Neural crest cell (in vitro differentiated cells): ENCODE data around the gene PEX5L. TPM values are rescaled to one million over a fixed set of nuclear protein-coding genes. Genes with fewer than 3 reads are reported as not detected.
A peak's percentile ranks its signal among the peaks of the same experiment; 100 is the strongest.

ENCODE experiments used
- DNase-seq: peaks from one replicate; pipeline ENCODE4 v3.0.0; 2021; ENCODE audit warnings: low read depth, mixed read lengths, low spot score
- H3K27ac Mint-ChIP-seq: one replicate; pipeline ENCODE4 v1.8.0; 2021; ENCODE audit warnings: mild to moderate bottlenecking, mixed read lengths; ENCODE audit not compliant: unreplicated experiment
- H3K27me3 Mint-ChIP-seq: 2 replicates; pipeline ENCODE4 v1.8.0; 2021; ENCODE audit warnings: low read depth, mild to moderate bottlenecking, mixed read lengths
- H3K36me3 Mint-ChIP-seq: 2 replicates; pipeline ENCODE4 v1.8.0; 2021; ENCODE audit warnings: low read depth, mild to moderate bottlenecking, mixed read lengths
- H3K4me1 Mint-ChIP-seq: 2 replicates; pipeline ENCODE4 v1.8.0; 2021; ENCODE audit warnings: mixed read lengths
- H3K4me3 Mint-ChIP-seq: one replicate; pipeline ENCODE4 v1.8.0; 2021; ENCODE audit warnings: mild to moderate bottlenecking, mixed read lengths
- H3K9me3 Mint-ChIP-seq: 2 replicates; pipeline ENCODE4 v1.8.0; 2021; ENCODE audit warnings: mixed read lengths
- CTCF ChIP-seq: fragments of 200-600 bp; sonication (generic); conservative IDR thresholded peaks from 2 replicates; pipeline ENCODE4 v1.5.0; 2021; ENCODE audit warnings: antibody characterized with exemption, mild to moderate bottlenecking
- total RNA-seq: library from RNA; stranded (reverse); gene quantifications from 2 replicates; pipeline ENCODE4 v1.2.1, GENCODE V29; 2021

PEX5L gene
- total RNA-seq, 1 donor from 2014 or later: 0.96 TPM

DNA sequence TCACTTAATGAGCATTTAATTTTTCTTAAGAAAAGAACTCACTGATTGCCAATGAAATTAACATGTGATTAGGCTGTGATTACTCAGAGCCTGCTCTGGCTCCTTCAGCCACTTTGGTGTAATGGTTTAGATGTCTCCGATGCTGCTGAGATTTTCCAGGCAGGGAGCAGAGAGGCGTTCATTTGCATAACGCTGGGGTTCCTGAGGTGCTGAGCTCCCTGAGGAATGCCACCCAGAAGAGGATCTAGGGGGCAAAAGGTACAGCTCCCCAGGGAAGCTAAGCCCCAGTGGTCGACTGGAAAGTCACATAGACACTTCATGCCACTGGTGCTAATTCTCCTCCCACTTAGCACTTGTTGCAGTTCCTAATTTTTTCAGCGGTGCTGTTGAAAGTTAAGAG is 264.4 kb downstream of the PEX5L start:
- TF ChIP-seq CTCF: no peak
- no peaks in the 10 kb centered on the region for H3K27me3 Mint-ChIP-seq
- DNase-seq: no peak
- H3K36me3 Mint-ChIP-seq: peaks cover 28% of the 10 kb centered on the region
- H3K27ac Mint-ChIP-seq: no peak overlapping the region
- H3K4me3 Mint-ChIP-seq: no peak overlapping the region
- H3K9me3 Mint-ChIP-seq: no peaks in the 10 kb centered on the region
- H3K4me1 Mint-ChIP-seq: peaks cover 6% of the 10 kb centered on the region

DNA sequence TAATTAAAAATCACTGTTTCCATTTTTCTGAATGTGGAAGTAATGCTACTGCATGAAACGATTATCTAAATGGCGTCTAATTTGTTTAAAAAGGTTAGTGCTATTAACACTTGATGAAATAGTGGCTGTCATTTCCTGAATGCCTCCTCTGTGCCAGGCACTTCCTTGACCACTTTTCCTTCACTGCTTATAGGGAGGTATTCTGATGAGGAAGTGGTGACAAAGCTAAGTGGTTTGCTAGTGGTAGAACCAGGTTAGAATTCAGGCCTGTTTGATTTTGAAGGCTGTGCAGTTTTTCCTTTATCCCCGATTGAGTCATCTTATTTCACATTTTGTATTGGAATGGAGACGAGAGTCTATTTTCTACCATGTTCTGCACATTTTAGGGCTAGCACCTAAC is 264.9 kb downstream of the PEX5L start:
- H3K27ac Mint-ChIP-seq: no peak overlapping the region
- no peaks in the 10 kb centered on the region for H3K9me3 Mint-ChIP-seq
- no peak for TF ChIP-seq CTCF
- H3K36me3 Mint-ChIP-seq: peaks cover 30% of the 10 kb centered on the region
- peaks cover 2% of the 10 kb centered on the region for H3K4me1 Mint-ChIP-seq
- H3K27me3 Mint-ChIP-seq: no peaks in the 10 kb centered on the region
- H3K4me3 Mint-ChIP-seq: no peak overlapping the region
- no peak for DNase-seq

DNA sequence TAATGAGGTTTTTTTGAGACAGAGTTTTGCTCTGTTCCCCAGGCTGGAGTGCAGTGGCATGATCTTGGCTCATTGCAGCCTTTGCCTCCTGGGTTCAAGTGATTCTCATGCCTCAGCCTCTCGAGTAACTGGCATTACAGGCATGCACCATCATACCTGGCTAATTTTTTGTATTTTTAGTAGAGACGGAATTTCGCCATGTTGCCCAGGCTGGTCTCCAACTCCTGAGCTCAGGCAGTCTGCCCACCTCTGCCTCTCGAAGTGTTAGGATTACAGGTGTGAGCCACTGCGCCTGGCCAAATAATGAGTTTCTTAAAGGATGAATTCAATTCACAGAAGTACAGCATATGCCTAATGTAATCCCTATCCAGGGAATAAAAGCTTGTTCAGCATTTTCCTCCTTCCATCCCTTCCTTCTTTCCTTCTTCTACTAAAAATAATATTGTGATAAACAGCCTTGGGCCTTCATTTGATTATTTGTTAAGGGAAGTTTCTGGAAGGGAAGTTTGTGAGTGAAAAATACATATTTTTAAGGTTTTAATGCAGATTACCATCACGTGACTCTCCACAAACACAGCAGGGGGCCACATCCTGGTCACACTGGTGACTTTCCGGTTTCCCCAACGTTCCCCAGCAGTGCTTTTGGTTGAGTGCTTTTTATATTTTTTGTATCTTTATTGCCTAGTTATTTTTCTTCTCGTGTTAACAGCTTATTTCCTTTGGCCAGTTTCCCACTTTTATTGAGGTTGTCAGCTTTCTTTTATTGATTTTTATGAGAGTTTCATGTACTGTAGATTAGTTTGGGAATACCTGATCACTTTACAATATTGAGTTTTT is 267.1 kb downstream of the PEX5L start:
- no peaks in the 10 kb centered on the region for H3K9me3 Mint-ChIP-seq
- no peaks in the 10 kb centered on the region for H3K4me1 Mint-ChIP-seq
- no peak overlapping the region for H3K27ac Mint-ChIP-seq
- peaks cover 20% of the 10 kb centered on the region for H3K36me3 Mint-ChIP-seq
- TF ChIP-seq CTCF: no peak
- H3K4me3 Mint-ChIP-seq: no peak overlapping the region
- DNase-seq: no peak
- no peaks in the 10 kb centered on the region for H3K27me3 Mint-ChIP-seq

- peaks cover 12% of the 10 kb centered on the region for H3K36me3 Mint-ChIP-seq
- no peaks in the 10 kb centered on the region for H3K4me1 Mint-ChIP-seq
- no peak overlapping the region for H3K27ac Mint-ChIP-seq
- no peak overlapping the region for H3K4me3 Mint-ChIP-seq
- DNase-seq: peak; percentile 24
- peak; percentile 66 for TF ChIP-seq CTCF
- no peaks in the 10 kb centered on the region for H3K27me3 Mint-ChIP-seq
- H3K9me3 Mint-ChIP-seq: no peaks in the 10 kb centered on the region
These were observed 268.7 kb downstream of the PEX5L start for GRCh38 chr3:179768080-179768479.

GRCh38 chr3:179766416-179767133 is 270.2 kb downstream of the PEX5L start:
- no peak for TF ChIP-seq CTCF
- Mint-ChIP-seq H3K36me3 (peaks cover 16% of the 10 kb centered on the region), H3K9me3 (no peaks in the 10 kb centered on the region), H3K4me3 (no peak overlapping the region), H3K27me3 (no peaks in the 10 kb centered on the region), H3K27ac (no peak overlapping the region), H3K4me1 (no peaks in the 10 kb centered on the region)
- DNase-seq: no peak
